CD4-positive, alpha-beta T cell treated with Interleukin-6 for 4 hours (primary cell): ENCODE results near the gene NISCH.
A peak's percentile ranks its signal among the peaks of the same experiment; 100 is the strongest.

ENCODE experiments used
- DNase-seq: peaks from one replicate; pipeline ENCODE4 v3.0.0-alpha.2; 2020; ENCODE audit warnings: mixed read lengths

The NISCH gene

DNA sequence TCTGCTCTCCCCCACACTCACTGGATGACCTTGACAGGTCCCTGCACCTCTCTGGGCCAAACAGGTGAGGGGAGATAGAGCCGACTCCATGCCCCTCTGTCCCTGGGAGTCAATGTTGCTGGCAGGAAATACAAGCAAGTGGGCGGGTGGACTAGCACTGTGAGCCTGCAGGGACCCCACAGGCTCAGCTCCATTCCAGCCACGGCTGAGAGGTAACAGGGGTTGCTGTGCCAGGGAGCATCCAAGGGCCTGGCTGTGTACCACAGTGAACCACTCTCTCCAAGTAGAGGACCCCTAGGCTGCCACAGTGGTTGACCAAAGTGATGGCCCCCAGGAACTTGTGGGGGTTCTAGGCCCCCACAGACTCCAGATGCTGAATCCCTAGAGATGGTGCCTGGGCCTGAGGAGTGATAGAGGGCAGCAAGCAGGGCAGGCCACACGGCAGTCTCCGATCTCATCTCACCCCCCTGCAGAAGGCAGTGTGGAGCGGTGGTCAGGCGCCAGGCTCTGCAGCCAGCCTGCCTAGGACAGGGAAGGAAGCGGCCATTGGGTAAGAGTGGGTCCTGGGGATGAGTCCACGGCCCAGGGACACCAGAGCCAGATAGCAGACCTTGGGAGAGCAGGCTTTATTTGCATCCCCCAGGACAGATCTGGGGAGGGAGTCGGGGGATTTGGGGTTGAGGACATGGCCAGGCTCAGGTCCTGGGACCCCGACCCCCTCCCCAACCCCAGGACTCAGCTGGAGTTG lies 4.7 kb upstream of the NISCH start:
- DNase-seq = no peak

DNA sequence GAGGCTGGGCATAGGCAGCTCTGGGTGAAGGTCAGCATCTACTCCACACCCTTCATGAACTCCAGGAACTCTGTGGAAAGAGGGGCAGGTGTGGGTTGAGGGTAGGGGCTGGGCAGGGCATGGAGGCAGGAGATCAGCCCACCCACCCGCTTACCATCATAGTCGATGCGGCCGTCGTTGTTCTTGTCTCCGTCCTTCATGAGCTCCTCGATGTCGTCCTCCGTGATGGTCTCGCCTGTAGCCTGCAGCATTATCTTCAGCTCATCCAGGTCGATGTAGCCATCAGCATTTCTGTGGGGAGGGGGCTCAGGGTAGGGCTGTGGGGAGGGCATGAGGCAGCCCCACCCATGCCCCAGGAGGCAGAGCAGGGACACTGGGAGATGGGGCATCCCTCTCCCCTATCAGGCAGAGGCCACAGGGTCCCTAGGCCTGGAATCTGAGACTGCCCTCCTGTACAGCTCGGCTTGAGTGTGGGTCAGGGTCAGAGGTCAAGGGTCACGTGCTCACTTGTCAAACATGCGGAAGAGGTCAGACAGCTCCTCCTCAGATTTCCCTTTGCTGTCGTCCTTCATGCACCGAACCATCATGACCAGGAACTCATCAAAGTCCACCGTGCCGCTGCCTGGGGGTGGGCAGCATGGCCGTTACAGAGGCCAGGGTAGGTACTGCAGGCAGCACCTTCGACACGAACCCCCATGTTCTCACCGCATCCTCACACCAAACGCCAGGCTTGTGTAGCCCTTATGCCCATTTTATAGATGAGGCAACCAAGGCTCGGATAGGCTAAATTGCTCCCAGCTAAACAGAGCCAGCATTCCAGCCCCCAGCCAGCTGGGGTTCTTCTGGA lies 3.9 kb upstream of the NISCH start:
- DNase-seq = no peak

DNA sequence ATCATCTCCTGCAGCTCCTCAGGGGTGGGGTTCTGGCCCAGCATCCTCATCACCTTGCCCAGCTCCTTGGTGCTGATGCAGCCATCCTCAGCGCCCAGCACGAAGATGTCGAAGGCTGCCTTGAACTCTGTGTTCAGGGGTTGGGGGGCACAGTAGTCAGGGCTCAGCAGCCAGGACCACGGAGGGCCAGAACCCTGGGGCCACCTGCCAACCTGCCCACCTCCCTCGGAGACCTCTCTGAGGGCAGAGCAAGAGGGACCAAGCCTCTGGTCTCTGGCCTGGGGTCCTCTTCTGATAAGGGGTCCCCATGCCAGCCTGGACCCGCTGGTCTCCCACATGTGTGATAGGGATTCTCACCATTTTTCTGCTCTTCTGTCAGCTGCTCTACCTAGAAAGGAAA lies 3.3 kb upstream of the NISCH start:
- DNase-seq = no peak

DNA sequence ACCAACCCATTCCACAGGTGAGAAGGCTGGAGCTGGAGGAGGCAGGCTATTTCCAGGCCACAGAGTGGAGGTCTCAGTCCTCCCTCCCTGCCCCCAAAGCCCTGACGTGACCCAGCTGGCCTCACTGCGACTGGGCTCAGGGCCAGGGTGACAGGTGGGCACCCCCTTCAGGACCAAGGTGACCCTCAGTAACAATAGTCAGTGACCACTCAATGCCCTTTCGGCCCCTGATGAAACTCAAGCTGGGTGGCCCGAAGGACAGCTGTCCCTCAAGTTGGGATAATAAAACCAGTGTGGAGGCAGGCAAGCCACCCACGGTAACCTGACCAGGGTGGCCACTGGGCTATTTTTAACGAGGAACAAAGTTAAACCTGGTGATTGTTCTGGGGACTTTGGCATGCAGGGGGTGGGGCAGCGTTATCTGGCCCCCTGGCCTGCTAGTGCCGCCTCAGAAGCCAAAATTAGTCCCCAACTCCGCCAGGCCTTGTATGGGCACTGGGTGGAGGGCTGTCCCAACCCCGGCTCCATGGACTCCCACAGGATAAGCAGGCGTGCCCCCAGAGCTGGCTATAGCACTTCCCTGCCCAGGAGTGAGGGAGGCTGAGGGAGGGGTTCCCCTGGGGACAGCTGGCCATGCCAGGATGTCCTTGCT lies 2.7 kb upstream of the NISCH start:
- no peak for DNase-seq

DNA sequence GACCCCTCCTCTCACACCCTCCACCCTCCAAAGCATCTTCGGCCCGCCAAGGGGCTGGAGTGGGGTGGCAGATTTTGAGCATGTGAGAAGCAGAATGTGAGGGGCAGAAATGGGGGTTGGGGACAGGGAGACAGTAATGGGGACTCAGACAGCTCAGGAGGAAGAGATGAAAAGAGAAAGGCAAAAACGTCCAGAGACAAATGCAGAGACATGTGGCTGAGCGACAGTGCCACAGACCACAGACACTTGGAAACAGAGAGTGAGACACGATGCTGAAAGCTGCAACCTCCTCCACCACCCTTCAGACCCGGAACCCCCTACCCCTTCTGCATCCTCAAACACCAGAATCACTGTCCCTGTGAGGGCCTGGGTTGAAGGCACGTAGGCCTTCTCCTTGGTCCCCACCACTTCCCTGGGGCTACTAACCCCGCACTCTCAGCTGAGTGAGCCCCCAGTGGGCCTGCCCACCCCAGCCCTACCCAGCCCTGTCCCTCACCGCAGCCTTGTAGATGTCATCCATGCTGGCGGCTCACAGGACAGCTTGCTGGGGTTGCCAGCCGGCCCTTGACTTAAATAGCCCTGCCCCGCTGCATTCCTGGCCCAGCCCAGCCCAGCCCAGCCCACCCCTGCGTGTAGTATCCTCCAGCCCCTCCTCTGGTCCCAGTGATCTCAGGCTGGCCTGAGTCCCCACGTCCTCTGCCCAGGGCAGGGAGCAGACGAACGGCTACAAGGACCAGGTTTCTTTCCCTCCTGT lies 1.7 kb upstream of the NISCH start, which contains the start of gene TNNC1:
TNNC1 (minus strand) TSS at position 546 of the 754 bp plus-strand sequence; CDS start at position 520, 26 bp downstream.
- no peak for DNase-seq

DNA sequence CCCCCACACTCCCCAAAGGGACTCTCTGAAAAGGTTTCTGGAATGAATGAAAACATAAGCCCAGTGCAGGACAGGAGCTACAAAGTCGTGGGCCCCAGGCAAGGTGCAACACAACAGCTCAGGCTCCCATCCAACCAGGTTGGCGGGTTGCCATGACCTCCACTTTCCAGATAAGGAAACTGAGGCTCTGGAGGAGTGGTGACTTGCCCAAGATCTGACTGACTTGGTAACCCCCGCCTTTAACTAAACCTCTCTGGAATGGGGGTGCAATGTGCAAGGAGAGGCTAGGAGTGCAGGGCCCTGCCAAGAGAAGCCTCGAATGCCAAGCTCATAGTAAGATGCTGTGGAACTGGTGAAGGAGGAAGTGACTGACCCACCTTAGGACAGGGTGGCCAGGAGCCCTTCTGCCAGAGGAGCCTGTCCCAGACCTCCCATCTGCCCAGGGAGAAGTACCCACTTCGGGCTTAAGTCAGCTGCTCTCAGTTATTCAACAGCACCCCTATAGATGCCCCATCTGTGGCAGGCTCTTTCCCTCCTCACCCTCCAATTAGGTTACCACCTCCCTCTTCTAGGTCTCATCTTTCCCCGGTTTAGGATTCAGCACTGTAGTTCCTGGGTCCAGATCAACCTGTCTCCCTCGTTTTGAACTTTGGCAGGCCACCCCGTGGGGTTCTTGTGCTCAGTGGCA lies 1.0 kb upstream of the NISCH start:
- peak; percentile 9 for DNase-seq

DNA sequence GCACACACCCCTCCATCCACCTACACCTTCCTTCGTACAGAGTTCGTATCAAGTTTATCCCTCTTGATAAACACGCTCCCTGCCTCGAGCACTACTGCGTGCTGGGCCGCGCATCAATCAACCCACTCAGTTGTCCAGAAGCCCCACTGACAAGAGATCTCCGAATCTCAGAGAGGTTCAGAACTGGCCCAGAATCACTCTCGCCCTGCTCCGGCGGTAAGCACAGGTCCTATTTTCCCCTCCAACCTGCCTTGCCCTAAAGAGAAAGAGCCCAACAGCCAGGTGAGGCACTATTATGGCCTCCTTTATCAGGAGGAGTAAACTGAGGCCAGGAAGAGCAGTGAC lies 494 bp upstream of the NISCH start:
- peak; percentile 35 for DNase-seq

DNA sequence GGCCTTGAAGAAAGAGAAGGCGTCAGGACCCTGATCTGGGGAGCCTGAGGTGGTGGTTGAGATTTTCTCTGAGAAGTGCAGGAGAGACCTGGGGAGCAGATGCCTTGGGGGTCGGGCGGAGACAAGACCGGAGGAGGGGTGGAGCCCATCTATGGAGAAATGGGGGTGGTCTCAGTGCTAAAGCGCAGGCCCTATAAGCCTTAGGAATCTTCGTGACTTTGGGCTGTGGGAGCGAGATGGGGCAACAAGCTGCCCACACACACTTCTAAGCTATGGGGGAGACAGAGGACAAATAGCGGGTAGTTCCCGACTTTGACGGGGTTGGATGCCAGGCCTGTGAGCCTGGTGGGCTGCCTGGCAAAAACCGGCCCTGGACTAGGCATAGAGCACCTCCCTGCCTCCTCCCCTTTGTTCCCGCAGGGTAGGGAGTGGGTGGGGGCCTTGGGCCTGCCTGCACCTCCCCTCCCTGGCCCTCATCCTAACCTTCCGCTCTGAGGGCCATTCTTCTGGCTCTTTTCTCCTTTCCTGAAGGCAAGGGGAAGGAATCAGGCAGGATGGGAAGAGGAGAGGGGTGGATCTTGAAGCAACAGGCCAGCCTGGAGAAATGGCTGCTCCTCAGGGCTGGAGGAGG lies 880 bp downstream of the NISCH start:
- DNase-seq = no peak

DNA sequence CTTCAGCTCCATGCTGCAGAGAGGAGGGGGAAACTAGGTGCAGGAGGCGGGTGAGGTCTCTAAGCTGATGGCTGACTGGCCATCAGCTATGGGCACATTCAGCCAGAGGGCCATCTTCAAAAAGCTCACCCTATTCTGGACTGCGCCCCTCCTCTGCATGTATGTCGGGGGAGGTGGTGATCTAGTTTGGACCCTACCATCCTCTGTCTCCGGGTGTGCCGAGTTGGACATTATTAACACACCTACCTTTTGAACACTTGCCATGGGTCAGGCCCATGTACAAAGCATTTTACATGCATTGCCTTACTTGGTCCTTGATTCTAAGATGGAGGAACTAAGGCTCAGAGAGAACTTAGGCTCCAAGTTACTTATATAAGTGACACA lies 1.4 kb downstream of the NISCH start:
- no peak for DNase-seq

DNA sequence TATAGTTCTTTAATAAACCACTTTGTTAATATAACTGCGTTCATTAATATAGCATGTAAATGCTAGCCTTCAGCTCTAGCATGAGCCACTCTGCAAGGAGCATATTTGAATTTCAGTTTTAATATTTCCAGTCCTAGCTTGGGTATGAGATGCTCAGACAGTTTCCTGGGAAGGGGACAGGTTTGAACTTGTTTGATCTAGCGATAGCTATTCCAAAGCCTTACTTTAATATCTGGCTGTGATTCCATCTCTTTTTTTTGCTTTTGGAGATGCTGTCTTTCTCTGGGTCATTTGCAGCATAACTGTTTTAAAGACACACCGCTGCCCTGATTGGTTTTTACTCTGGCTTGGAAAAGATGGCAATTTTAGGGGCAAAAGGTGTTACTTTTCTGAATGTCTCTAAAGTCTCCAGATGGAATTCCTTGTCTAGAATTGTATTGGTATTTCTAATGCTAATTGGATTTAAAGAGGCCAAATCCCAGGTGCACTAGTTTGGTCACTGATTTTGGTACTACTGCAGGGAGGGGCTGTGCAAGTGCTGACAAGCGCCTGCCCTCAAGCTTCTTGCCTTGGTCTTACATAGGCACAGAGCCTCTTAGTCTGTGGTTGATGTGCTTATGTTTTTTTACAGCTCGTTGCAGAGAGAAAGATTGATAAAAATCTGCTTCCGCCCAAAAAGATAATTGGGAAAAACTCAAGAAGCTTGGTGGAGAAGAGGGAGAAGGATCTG lies 2.8 kb downstream of the NISCH start:
- no peak for DNase-seq

DNA sequence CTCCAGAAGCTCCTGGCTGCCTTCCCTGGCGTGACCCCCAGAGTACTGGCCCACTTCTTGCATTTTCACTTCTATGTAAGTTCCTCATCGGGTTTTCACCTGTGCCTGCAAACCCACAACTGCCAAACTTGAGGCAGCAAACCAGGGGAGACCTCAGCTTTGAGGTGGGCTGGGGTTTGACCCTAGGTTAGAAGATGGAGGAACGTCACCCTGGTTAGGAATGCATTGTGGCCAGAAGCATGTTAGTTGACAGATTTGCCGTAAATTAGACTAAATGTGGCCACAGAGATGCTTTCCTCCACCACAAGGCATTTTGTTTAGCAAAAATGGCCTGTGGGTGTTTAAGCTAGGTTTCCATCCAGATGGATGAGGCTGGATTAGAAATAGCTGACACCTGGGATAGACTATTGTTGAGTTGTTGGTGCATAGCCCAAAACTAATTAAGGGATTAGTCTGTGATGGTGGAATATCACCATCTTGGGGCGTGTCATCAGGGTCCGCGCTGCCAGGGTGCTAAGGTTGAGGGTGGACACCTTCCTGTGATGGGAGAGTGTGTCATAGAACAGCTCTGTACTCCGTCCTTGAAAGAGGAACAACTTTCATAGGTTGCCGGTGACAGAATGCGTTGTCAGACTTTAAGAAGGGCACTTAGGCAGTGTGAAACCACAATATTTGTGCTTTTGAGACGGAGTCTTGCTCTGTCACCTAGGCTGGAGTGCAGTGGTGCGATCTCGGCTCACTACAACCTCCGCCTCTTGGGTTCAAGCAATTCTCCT lies 3.6 kb downstream of the NISCH start:
- DNase-seq = no peak

DNA sequence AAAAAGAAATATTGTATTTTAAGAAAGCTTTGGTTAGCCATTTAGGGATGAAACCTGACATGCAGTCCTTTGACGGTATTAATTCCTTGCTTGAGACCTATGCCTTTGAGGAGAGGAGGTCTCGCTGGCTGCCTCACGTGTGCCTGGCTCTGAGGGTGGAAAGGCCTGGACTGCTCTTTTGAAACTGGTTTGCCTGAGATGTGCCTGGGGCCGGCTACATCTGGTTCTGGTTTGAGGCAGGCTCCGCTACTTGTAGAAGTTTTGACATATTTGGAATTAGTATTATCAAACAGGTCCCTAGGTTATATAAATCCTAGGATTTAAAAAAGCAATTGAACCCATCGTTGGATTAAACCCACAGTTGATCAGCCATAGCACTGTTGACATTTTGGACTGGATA lies 6.5 kb downstream of the NISCH start:
- DNase-seq = no peak

DNA sequence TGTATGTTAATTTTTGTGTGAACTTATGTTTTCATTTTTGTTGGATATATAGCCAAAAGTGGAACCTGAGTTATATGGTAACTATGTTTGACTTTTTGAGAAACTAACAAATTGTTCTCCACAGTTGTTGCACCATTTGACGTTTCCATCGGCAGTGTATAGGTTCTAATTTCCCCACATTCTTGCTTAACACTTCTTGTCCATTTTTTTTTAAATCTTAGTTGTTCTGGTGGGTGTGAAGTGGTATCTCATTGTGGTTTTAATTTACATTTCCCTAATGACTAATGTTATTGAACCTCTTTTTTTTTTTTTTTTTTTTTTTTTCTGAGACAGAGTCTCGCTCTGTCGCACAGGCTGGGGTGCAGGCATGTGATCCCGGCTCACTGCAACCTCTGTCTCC lies 8.0 kb downstream of the NISCH start:
- no peak for DNase-seq

DNA sequence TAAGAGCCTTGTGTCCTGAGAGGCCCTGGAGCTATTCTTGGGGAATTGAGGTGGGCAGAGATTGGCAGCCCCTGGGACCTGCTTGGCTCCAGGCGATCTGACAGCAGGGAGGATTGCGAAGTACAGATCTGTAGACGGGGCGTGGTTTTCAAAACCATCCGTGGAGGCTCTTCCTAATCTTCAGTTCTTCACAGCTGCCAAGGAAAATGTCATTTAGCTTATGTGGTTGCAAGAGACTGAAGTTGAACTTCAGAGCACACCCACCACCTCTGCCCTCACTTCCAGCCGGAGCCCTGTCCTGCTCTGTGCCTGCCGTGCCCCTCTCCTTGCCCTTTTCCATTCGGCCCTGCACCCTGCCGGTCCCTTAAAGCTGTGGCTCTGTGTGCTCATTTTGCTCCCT lies 12.9 kb downstream of the NISCH start:
- DNase-seq = no peak

DNA sequence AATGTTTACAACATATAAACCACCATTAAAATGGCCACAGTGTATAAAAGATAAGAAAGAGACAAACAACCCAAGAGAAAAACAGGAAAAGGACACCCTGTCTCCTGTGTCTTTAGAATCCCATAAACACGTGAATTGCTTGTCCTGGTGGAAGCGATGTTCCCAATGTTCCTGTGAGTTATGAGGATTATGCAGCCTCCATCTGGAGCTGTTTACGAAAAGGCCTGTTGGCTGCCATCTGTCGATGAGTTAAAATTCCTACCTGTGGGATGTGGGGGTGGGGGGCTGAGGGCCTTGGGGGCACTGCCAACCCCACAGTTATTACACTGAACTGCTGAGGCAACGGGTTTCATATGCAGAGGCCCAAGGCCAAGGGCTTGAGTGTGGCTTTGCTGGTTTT lies 13.6 kb downstream of the NISCH start:
- no peak for DNase-seq

DNA sequence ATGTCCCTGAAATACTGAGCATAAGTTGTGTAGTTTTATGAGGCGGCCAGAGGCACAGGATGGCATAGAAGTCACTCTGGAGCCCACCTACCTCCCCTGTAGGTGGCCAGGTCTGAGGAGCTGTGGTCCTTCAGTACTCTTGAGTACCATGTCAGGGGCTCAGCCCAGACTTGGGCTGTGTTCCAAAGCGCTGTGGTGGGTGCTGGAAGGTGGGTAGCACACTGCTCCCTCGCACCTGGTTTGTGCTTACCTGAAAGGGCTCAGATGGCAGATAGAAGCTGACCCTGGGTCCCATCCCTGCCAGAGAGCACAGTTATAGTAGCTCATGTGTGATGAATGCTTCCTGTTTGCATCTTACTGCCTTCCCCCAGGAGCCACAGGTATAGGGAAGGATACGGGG lies 15.5 kb downstream of the NISCH start:
- DNase-seq = no peak

DNA sequence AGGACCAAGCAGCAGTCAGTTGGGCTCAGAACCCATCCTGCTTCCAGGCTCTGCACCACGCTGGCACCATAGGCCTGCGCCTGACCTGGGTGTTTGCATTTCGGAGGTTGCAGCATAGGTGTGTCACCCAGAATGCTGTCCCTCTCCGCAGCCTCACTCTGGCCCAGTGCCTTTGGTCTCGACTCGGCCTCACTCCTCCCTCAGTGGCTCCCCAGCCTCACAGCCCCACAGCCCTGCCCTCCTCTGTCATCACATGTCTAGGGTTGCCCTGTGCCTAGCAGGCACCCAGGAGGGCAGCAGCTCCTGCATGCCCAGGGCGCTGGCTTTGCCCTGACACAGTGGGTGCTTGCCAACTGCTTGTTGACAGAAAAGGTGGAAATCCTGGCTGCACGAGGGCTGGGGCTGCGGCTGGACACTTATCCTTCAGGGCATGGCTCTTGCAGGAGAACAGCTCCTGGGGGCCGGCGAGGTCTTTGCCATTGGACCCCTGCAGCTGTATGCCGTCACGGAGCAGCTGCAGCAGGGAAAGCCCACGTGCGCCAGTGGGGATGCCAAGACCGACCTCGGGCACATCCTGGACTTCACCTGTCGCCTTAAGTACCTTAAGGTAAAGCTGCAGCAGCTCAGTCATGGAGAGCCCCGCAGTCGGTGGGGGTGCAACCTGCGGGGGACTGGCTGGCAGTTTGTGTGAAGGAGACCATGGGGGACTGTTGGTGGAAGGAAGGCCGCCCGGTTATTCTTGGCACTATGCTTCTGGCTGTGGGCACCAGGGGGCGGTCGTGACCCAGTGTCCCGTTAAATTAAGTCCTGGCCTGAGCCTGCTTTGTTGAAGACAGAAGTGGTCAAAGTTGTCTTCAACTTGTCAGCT lies 16.2 kb downstream of the NISCH start:
- DNase-seq = peak; percentile 44

DNA sequence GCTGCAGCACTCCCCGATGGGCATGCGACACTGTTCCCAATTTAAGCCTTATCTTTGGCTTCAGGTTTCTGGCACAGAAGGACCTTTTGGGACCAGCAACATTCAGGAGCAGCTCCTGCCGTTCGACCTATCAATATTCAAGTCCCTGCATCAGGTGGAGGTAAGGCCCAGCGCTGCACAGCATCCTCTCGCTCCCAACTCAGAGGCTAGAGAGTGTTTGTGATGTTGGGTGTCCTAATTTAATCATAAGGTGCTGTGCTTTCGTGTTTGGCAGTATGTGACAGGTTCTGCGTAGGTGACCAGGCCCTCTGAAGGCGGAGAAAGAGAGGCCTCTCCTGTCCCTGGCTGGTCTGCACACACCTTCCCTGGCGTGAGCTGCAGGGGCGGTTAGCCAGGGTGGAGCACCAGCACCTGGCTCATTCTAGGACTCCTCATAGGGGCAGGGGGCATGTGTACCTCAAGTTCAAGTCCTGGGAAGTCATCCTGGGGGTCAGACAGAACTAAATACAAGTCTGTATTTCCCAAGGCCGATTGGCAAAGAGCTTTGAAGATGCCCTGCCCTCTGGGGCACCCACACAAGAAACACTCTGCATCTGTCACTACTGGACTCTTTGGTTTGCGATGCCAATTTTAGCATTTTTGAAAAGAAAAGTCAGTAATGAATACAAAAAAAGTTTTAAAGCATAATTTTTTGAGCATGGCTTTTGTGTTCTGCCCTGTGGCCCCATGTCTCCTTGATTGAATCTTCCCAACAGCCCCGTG lies 17.0 kb downstream of the NISCH start:
- DNase-seq = no peak

DNA sequence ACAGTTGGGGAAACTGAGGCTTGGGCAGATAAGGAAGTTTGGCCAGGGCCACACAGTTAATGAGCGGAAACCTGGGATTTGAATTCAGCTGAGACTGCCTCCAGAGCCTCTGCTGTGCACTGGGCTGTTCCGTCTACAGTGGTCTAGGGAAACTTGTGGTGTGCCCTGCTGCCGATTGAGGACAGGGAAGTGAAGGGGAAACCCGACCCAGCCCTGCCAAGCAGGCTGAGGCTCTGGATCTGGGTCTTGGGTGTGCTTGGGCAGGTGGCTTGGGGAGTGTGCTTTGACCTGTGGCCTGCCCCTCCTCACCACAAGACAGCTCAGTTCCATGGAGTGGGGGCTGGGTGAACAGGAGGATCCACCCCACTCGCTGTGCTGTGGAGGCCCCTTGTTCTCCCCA lies 17.6 kb downstream of the NISCH start:
- no peak for DNase-seq
